Measurements from ENCODE around the gene SKA3. TPM values are rescaled to one million over a fixed set of nuclear protein-coding genes. Genes with fewer than 3 reads are reported as not detected.
"Not testable (repeated sequence)": the region's sequence is repeated elsewhere in the genome, so short reads cannot be mapped to it uniquely, and the experiment has no call there.

The SKA3 gene
- total RNA-seq, 6 experiments from 2014 or later: 0.18 to 2.4 (median 0.75) TPM

GRCh38 chr13:21138561-21138960 lies 37.8 kb downstream of the SKA3 start:
- intact Hi-C loops (cut with DNase I): loop anchor here in 1 of 2 donors (10.0 kb wide), 2 partner anchors 64 to 194 kb away; no protein-coding TSS in a partner anchor
- Histone ChIP-seq H3K36me3 (peaks cover 0 to 11% (median 0%) of the 10 kb centered on the region in 4 donors), H3K27me3 (no peaks in the 10 kb centered on the region), H3K27ac (no peak overlapping the region), H3K4me3 (no peak overlapping the region), H3K9me3 (no peaks in the 10 kb centered on the region), H3K4me1 (peaks cover 0 to 14% (median 5%) of the 10 kb centered on the region in 4 donors)
- DNase-seq (no peak), ATAC-seq (no peak)
- no peak for TF ChIP-seq POLR2A (IDR thresholded peaks at IDR 0.05)
- TF ChIP-seq, protein P1, sequence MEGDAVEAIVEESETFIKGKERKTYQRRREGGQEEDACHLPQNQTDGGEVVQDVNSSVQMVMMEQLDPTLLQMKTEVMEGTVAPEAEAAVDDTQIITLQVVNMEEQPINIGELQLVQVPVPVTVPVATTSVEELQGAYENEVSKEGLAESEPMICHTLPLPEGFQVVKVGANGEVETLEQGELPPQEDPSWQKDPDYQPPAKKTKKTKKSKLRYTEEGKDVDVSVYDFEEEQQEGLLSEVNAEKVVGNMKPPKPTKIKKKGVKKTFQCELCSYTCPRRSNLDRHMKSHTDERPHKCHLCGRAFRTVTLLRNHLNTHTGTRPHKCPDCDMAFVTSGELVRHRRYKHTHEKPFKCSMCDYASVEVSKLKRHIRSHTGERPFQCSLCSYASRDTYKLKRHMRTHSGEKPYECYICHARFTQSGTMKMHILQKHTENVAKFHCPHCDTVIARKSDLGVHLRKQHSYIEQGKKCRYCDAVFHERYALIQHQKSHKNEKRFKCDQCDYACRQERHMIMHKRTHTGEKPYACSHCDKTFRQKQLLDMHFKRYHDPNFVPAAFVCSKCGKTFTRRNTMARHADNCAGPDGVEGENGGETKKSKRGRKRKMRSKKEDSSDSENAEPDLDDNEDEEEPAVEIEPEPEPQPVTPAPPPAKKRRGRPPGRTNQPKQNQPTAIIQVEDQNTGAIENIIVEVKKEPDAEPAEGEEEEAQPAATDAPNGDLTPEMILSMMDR (IDR thresholded peaks at IDR 0.05): no peak
- 33% methylated on average over 1 of the region's 1 CpG for WGBS (ENCODE audit: insufficient coverage, low coverage, low lambda C conversion rate, missing lambda C conversion rate)

GRCh38 chr13:21137696-21138095 lies 38.7 kb downstream of the SKA3 start:
- H3K4me3 ChIP-seq: no peak overlapping the region
- peaks cover 0 to 4% (median 0%) of the 10 kb centered on the region in 4 donors for H3K36me3 ChIP-seq
- DNase-seq: no peak
- no peak for ATAC-seq
- intact Hi-C loops (cut with DNase I): loop anchor here in 1 of 2 donors (10.0 kb wide), 2 partner anchors 63 to 193 kb away; no protein-coding TSS in a partner anchor
- H3K4me1 ChIP-seq: peaks cover 0 to 14% (median 5%) of the 10 kb centered on the region in 4 donors
- H3K27me3 ChIP-seq: no peaks in the 10 kb centered on the region
- TF ChIP-seq, protein P1 (IDR thresholded peaks at IDR 0.05): no peak
- TF ChIP-seq POLR2A (IDR thresholded peaks at IDR 0.05): no peak
- no peak overlapping the region for H3K27ac ChIP-seq
- WGBS (ENCODE audit: insufficient coverage, low coverage, low lambda C conversion rate, missing lambda C conversion rate): 74% methylated on average over 5 of the region's 5 CpGs
- H3K9me3 ChIP-seq: no peaks in the 10 kb centered on the region

- not testable (repeated sequence) for H3K36me3 ChIP-seq, DNase-seq, H3K9me3 ChIP-seq, H3K4me3 ChIP-seq, H3K4me1 ChIP-seq, ATAC-seq, H3K27me3 ChIP-seq, H3K27ac ChIP-seq
- 54% methylated on average over 5 of the region's 6 CpGs for WGBS (ENCODE audit: insufficient coverage, low coverage, low lambda C conversion rate, missing lambda C conversion rate)
- intact Hi-C loops (cut with DNase I): loop anchor here in 1 of 2 donors (10.0 kb wide), 2 partner anchors 61 to 191 kb away; no protein-coding TSS in a partner anchor
Measured at GRCh38 chr13:21135833-21136232, 40.5 kb downstream of the SKA3 start.

- Histone ChIP-seq H3K4me1 (no peaks in the 10 kb centered on the region), H3K9me3 (no peaks in the 10 kb centered on the region), H3K4me3 (no peak overlapping the region), H3K27ac (no peak overlapping the region), H3K27me3 (no peaks in the 10 kb centered on the region), H3K36me3 (no peaks in the 10 kb centered on the region)
- 60% methylated on average over 5 of the region's 5 CpGs for WGBS (ENCODE audit: insufficient coverage, low coverage, low lambda C conversion rate, missing lambda C conversion rate)
- TF ChIP-seq, protein P1 (IDR thresholded peaks at IDR 0.05): no peak
- no peak for TF ChIP-seq POLR2A (IDR thresholded peaks at IDR 0.05)
- intact Hi-C loops (cut with DNase I): loop anchor here in 1 of 2 donors (10.0 kb wide), 2 partner anchors 60 to 190 kb away; no protein-coding TSS in a partner anchor
- ATAC-seq (no peak), DNase-seq (no peak)
Measured at GRCh38 chr13:21134475-21134874, 41.9 kb downstream of the SKA3 start.

DNA sequence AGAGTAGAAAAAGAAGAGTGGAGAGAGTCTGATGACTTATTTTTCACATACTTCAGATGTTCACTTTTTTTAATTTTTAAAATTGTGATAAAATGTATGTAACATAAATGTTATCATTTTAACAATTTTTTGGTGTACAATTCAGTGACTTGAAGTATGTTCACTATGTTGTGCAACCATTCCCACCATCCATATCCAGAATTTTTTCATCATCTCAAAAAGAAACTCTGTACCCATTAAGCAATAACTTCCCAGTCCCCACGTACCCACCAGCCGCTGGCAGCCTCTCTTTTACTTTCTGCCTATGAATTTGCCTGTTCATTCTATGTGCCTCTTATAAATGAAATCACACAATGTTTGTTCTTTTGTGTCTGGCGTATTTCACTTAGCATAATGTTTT lies 43.3 kb downstream of the SKA3 start:
- DNase-seq (no peak), ATAC-seq (no peak)
- no peak overlapping the region for H3K4me3 ChIP-seq
- H3K27ac ChIP-seq: no peak overlapping the region
- H3K27me3 ChIP-seq: no peaks in the 10 kb centered on the region
- no peaks in the 10 kb centered on the region for H3K36me3 ChIP-seq
- no peak for TF ChIP-seq POLR2A (IDR thresholded peaks at IDR 0.05)
- TF ChIP-seq, protein P1 (IDR thresholded peaks at IDR 0.05): no peak
- WGBS (ENCODE audit: insufficient coverage, low coverage, low lambda C conversion rate, missing lambda C conversion rate): 28% methylated on average over 3 of the region's 3 CpGs
- H3K4me1 ChIP-seq: no peaks in the 10 kb centered on the region
- intact Hi-C loops (cut with DNase I): loop anchor here in 1 of 2 donors (10.0 kb wide), 2 partner anchors 58 to 188 kb away; no protein-coding TSS in a partner anchor
- no peaks in the 10 kb centered on the region for H3K9me3 ChIP-seq

Data from right lobe of liver (tissue), 6 donors.